Ramos (cell line): ENCODE data around the gene RALGPS1.

Experiments used
- in situ Hi-C: fragments of 300-500 bp; cut with MboI; formaldehyde crosslinking; loops from one replicate; pipeline ENCODE4 v1.14.3; 2022; ENCODE audit warnings: low sequenced_read_pairs; ENCODE audit not compliant: unreplicated experiment

RALGPS1 gene

GRCh38 chr9:127179633-127180441, 265.3 kb downstream of the RALGPS1 start:
- in situ Hi-C loops, result no loop called here

- in situ Hi-C loops, result no loop called here
These were observed 266.1 kb downstream of the RALGPS1 start for GRCh38 chr9:127180457-127181314.

GRCh38 chr9:127181315-127181580, 266.7 kb downstream of the RALGPS1 start:
- in situ Hi-C loops, result no loop called here

- in situ Hi-C loops, result no loop called here
These were observed 267.1 kb downstream of the RALGPS1 start for GRCh38 chr9:127181595-127182190.

GRCh38 chr9:127182901-127183746, 268.5 kb downstream of the RALGPS1 start:
- in situ Hi-C loops, result no loop called here

GRCh38 chr9:127183814-127184582, 269.4 kb downstream of the RALGPS1 start:
- in situ Hi-C loops, result no loop called here

GRCh38 chr9:127184641-127185040, 270.1 kb downstream of the RALGPS1 start:
- in situ Hi-C loops, result no loop called here

GRCh38 chr9:127185181-127185580, 270.6 kb downstream of the RALGPS1 start:
- in situ Hi-C loops, result no loop called here

- in situ Hi-C loops, result no loop called here
These were observed 271.6 kb downstream of the RALGPS1 start for GRCh38 chr9:127185931-127186781.

GRCh38 chr9:127186806-127187205, 272.2 kb downstream of the RALGPS1 start:
- in situ Hi-C loops, result no loop called here

- in situ Hi-C loops, result no loop called here
These were observed 272.8 kb downstream of the RALGPS1 start for GRCh38 chr9:127187231-127187956.

- in situ Hi-C loops, result no loop called here
These were observed 273.8 kb downstream of the RALGPS1 start for GRCh38 chr9:127188396-127188795.

- in situ Hi-C loops, result loop anchor here (10.0 kb wide), 1 partner anchor 225 kb away; no protein-coding TSS in a partner anchor
These were observed 275.0 kb downstream of the RALGPS1 start for GRCh38 chr9:127189628-127190027.

- in situ Hi-C loops, result loop anchor here (10.0 kb wide), 1 partner anchor 228 kb away; no protein-coding TSS in a partner anchor
These were observed 278.2 kb downstream of the RALGPS1 start for GRCh38 chr9:127192744-127193143.

GRCh38 chr9:127193483-127193882, 278.9 kb downstream of the RALGPS1 start:
- in situ Hi-C loops, result loop anchor here (10.0 kb wide), 1 partner anchor 229 kb away; no protein-coding TSS in a partner anchor

GRCh38 chr9:127194881-127195713, 280.5 kb downstream of the RALGPS1 start:
- in situ Hi-C loops, result loop anchor here (5.0 to 10.0 kb wide), 2 partner anchors 230 to 258 kb away; no protein-coding TSS in a partner anchor
